GM19043 (cell line): ENCODE data around the gene BBS9.

Experiments used
- ATAC-seq: cut with Tn5 transposase; IDR thresholded peaks from one replicate; pipeline ENCODE4 v1.9.1; 2021; ENCODE audit warnings: low read depth; ENCODE audit not compliant: unreplicated experiment

BBS9 gene

DNA sequence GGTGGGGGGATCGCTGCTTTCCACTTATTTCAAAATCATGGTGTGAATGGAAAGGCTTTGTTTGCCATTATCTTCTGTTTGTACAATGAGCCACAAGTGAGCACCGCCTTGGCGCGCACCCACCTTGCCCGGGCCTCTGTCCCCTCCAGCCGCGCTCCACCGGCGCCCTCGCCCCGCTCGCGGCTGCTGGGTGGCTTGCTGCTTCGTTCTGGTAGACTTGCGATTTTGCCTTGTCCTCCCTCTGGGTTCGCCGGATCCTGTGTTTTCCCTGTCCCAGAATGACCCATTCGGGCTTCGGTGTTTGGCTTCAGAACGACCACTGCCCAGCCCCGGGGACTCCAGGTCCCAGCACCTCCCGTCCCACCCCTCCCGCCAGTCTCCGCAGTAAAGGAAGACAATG, 503.0 kb downstream of the BBS9 start:
- ATAC-seq, result no peak

DNA sequence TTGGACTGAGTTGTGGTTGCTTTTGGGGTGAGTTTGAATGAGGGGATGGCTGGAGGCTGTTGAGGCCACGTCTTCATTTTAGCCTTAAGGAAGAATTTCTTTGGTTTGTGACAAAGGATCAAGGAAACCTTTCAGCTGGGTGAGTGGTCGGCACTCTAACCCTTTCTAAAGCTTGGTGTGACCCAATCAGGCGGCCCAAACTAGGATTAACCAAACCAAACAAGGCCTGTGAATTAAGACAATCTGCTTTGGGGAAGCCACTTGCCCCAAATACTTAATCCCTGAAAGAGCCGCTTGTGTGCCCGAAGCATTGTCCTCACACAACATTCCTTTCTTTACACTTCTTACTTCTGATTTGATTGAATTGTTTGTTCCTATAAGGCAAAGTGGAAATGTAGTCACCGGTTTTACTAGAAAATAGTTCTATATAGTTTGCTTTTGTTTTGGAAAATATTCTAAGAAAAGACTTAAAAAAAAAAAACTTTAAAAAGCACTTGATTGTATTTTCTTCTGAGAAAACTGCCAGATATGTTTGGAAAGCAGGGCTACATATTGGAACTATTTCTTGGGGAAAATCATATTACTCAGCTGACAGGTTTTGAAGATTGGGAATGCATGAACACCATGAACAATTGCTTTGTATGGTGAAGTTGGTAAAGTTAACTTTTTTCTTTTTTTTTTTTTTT, 503.6 kb downstream of the BBS9 start:
- no peak for ATAC-seq

DNA sequence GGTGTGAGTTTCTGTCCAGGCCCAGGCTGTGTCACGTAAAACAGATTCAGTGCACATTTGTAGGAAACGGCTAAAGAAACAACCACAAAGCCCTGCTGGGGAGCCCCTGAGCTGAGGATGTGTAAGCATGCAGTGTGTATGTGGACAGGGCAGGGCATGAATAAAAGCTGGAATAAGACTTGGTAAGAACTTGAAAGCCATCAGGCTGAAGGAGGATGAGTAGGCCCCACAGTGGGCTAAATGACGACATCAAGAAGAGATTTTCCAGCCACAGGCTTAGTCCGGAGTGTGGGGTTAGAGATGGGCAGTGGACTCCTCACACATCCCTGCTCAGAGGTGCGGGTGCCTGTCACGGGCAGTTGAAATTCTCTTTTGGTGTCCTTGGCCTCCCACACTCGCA, 505.2 kb downstream of the BBS9 start:
- ATAC-seq, result no peak

- no peak for ATAC-seq
Observed at GRCh38 chr7:33636359-33636758, 507.0 kb downstream of the BBS9 start.

GRCh38 chr7:33639552-33640197, 510.3 kb downstream of the BBS9 start:
- ATAC-seq, result no peak

GRCh38 chr7:33640741-33641140, 511.4 kb downstream of the BBS9 start:
- no peak for ATAC-seq

- ATAC-seq, result no peak
Observed at GRCh38 chr7:33642312-33642711, 512.9 kb downstream of the BBS9 start.

DNA sequence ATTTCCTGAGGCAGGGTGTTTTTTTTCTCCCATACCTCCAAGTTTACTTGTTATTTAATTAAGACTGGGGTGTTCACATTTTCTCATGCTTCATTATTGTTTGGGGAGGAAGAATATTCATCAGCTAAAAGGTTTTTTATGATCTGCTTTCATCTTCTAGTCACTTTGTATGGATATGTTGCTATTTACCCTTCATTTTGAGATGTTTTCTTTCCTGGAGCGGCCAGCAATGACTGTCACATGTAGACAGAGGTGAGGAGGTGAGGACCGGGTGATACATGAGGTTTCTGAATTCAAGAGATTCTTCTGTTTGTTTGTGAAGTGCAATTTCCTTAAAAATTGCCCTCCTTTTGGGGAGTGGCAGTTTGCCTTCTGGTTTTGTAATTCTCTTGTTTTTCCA, 514.2 kb downstream of the BBS9 start:
- ATAC-seq, result no peak

DNA sequence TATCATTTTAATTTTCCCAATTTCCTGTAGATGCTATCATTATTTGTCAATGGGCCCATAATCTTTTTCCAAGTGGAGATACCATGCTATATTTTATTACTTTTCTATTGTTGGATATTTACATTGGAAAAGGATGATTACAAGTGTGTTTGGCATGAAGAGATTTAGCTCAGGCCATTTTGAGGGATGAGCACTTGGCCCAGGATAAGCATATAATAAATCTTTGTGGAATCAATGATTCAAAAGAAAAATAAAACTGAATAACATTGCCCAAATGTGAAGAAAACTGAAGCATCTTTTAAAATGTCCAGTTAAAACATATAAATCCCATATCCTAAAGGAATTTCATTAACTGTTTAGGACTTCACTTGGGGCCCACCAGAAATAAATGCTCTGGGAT, 515.1 kb downstream of the BBS9 start:
- ATAC-seq, result no peak

- no peak for ATAC-seq
Observed at GRCh38 chr7:33645104-33645503, 515.7 kb downstream of the BBS9 start.

- no peak for ATAC-seq
Observed at GRCh38 chr7:33646166-33646565, 516.8 kb downstream of the BBS9 start.

DNA sequence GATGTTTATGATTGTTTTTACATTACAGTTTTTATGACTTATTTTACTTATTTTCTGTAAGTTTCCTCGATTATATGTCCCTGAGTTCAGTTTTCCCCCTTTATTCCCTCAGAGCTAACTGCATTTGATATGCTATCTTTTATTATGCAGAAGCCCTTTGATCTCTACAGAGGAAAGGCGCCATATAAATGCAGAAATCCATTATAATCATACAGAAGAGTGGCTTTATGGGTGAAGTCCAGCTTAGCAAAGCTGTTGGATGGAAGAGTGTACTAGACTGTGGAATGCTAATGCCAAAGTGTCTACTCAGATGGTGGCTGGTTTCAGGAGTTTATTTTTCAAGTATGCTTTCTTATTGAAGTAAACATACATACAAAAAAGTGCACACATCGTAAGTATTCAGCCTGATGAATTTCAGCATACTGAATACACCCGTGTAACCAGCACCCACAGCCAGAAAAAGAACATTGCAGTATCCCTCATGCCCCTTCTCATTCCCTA, 517.6 kb downstream of the BBS9 start:
- no peak for ATAC-seq

GRCh38 chr7:33649476-33650441, 520.4 kb downstream of the BBS9 start:
- no peak for ATAC-seq

GRCh38 chr7:33650828-33651227, 521.5 kb downstream of the BBS9 start:
- ATAC-seq, result no peak

DNA sequence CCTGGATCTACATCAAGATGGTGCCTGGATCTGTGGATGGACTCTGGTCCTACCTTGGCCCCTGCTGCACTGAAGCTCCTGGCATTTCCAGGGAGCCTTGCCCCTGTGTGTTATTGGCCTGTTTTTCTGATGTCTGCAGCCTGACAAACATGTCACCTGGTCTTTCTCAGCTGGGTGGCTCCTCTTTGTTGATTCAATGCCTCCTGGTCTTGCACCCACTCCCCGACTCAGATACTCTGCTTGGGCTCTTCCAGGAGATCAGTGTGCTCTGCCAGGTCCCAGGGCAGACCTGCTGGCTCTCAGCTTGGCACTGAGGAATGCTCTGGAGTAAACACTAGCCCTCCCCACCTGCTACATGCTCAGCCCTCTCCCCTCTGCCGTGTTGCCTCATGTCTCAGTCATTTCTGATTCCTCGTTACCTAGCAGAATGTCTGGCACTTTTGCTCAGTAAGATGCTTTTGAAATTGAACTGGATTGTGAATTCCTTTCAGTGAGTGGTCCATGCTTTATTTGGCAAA, 522.7 kb downstream of the BBS9 start:
- no peak for ATAC-seq

DNA sequence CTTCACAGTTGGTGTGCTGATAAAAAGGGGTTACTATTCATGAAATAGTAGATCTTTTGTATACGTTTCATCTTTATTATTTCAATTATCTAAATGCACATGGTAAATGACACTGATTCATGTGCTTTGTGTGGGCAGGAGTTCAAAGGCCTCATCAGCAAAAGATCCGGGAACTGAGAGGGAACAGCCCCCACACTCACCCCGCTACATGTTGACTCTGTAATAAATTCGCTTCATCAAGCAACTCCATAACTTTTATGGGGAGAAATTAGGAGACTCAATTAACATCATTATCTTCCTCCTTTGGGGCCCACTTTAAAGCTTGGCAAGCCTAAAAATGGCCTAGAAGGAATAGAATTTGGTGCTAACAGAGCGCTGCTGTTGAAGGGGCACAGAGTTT, 525.3 kb downstream of the BBS9 start:
- ATAC-seq, result no peak
